GF-D8 (cell line): Measurements from ENCODE around the gene SKI.

Experiments used
- DNase-seq: peaks from one replicate; lab custom pipeline; 2025; lab: John Stamatoyannopoulos, UW

The SKI gene

DNA sequence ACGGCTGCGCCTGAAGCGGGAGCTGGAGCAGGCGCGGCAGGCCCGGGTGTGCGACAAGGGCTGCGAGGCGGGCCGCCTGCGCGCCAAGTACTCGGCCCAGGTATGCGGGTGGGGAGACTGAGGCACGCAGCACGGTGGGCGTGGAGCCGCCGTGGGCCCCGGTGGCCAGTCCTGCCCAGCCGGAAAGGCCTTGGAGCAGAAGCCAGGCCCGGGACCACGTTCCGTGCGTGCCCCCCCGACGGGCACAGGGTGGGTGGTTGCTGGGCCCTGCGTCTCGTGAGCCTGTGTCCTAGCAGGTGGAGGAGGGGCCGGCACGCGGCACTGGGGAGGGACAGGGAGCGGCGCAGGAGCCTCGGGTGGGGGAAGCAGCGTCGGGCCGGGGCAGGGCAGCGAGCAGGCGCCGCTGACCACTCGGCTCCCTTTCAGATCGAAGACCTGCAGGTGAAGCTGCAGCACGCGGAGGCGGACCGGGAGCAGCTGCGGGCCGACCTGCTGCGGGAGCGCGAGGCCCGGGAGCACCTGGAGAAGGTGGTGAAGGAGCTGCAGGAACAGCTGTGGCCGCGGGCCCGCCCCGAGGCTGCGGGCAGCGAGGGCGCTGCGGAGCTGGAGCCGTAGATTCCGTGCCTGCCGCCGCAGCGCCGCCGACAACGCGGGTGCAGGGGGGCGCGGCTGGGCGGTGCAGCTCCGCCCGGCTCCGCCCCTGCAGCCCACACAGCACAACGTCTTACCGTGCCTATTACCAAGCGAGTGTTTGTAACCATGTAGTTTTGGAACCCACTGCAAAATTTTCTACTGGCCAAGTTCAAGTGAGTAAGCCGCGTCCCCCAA lies 78.2 kb downstream of the SKI start:
- no peak for DNase-seq

- no peak for DNase-seq
Measured at GRCh38 chr1:2307064-2307605, 79.0 kb downstream of the SKI start.

DNA sequence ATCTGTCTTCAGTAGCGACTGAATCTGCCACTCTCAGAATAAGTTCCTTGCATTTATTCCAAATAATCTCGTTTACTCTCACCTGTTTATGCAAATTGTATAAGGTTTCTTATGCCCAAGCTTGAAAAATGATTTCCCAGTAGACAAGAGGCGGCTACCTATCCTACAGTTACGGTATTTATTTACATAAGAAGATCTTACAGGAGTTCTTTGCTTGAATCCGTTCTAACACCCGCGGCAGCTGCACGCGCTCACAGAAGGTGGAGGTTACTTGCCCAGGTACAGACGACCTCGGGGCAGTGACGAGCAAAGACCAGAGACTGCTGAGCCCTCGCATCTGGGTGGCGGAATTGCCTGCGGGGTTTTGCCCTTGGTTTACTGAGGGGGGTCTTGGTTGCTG lies 79.9 kb downstream of the SKI start:
- DNase-seq, result no peak

DNA sequence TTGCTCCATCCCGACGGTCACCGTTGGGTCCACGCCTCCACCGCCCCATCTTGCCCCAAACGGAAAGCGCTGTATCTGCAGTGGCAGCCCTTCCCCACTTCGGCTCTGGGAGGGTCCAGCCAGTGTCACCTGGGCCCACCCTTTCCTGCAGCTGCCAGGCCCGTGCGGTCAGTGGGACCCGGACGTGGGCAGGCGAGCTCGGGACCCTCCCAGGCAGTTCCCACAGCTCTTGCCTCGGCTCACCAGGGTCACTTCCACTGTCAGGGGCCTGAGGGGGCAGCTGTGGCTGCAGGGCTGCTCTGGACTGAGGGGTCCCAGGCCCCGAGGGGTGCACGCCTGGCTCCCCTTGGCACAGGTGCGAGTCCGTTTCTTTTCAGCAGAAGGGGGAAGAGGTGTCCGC lies 80.7 kb downstream of the SKI start:
- no peak for DNase-seq

- DNase-seq, result no peak
Measured at GRCh38 chr1:2310332-2311183, 82.4 kb downstream of the SKI start.

- DNase-seq, result no peak
Measured at GRCh38 chr1:2311184-2312032, 83.3 kb downstream of the SKI start.

- DNase-seq, result no peak
Measured at GRCh38 chr1:2312160-2312514, 84.0 kb downstream of the SKI start.

DNA sequence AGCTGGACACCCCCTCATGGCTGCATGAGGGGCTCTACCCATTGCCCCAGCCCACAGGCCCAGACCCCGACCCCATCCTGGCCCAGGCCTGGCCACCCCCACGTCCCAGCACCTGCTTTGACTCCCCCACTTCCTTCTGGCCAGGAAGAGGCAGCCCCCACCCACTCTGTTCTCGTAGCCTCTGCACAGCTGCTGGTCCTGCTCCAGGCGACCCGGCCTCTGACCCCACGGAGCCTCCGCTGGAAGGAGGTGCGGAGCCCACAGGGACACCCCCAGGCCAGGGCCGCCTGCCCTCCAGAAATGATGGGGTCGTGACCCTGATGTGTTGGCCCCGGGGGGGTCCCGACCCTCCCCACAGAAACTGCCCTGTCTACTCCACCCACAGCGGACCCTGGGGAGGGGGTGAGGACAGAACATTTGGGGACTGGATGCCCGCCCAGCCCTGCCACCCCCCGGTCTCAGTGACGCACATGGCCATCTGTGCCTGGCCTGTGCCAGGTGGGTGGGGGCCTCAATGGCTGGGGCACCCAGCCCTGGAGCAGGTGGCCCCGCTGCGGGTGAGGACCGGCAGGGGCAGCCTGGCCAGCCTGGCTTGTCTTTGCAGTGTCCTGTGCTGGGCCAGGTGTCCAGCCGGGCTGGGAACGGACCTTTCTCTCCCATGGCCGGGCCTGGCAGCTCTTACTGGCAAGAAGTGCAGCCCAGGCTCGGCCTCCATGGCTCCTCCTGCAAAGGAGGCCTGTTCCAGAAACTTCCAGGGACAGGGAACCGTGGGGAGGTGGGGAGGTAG lies 84.6 kb downstream of the SKI start:
- no peak for DNase-seq

DNA sequence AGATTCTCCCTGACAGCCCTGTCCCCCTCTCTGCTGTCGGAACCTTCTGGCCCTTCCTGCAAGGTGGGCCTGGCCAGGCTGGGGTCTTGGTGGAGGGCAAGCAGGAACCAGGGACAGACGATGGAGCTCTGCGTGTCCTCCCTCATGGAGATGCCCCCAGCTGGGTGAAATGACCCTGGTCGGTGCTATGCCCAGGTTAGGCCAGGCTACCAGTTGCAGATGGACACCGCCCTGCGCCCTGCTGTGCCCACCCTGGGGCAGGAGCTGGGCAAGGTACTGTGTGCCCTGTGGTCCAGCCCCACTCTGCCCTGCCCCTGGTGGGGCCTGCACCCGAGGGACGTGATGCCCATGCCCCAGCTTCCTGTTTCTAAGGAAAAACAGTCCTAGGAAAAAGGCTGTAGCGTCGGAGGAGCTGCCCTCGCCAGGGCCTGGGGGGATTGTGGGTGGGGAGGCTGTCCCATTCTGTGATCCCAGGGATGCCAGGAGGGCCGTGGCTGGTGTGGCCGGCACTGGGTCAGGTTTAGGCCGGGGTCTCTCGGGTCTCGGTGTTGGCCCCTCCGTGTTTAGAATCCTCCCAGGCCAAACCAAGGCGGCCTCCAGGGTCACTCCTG lies 85.6 kb downstream of the SKI start:
- no peak for DNase-seq

GRCh38 chr1:2314273-2314802 lies 86.2 kb downstream of the SKI start:
- no peak for DNase-seq

DNA sequence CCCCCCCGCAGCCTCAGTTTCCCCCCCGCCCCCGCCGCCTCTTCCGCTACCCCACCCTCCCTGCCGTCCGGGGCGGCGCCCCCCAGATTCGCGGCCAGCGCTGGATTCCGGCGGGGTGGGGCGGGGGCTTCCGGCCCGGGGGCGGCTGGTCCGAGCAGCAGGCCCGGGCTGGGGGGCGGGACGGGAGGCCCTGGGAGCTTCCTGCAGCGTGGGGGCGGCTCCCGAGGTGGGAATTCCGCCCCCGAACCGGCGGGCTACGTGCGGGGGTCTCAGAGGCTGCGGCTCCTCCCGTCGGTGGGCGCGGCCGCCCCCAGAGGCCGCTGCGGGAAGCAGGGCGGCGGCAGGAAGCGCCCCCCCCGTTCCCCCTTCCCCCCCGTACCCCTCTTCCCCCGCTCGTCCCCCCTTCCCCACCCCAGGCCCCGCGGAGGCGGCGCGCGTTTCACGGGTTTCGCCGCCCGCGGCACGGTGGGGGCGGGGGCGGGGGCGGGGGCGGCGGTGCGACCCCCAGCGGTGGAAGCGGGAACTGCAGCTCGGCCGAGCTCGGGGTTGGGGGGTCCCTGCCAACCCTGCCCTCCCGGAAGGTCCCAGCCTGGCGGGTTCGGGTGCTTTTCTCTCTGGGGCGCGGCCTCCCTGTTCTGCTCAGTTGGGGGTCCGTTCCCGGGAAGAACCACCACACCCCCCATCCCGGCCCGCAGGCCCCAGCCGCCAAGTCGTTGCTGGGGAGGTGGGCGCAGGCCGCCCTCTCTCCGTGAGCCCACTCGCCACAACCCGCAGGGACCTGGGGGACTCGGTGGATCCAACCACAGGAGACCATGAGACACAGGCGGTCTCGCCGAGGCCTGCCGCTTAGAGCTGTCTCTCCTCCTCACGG lies 86.9 kb downstream of the SKI start:
- DNase-seq, result no peak

- no peak for DNase-seq
Measured at GRCh38 chr1:2315674-2316450, 87.7 kb downstream of the SKI start.

DNA sequence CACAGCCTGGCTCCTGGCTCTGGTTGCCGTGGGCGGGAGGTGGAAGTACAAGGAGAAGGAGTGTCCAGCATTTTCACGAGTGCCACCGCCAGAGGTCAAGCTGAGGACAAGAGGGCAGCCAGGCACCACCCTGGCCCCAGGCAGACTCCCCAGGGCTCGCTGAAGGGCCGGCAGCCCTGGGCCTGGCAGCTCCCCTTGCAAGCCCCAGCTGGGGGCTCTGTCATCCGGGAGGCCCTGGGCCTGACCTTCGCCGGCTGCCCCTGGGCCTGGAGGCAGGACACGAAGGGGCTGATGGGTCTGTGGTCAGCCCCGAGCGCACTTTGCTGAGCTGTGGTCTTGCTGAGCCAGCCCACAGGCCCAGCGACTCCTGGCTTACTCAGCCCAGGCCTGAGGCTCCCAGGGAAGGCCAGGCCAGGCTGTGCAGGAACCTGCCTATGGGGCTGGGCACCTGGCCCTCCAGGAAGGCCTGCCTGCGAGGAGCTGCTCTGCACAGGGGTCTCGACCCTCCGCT lies 88.4 kb downstream of the SKI start:
- no peak for DNase-seq

- no peak for DNase-seq
Measured at GRCh38 chr1:2317230-2318065, 89.3 kb downstream of the SKI start.

DNA sequence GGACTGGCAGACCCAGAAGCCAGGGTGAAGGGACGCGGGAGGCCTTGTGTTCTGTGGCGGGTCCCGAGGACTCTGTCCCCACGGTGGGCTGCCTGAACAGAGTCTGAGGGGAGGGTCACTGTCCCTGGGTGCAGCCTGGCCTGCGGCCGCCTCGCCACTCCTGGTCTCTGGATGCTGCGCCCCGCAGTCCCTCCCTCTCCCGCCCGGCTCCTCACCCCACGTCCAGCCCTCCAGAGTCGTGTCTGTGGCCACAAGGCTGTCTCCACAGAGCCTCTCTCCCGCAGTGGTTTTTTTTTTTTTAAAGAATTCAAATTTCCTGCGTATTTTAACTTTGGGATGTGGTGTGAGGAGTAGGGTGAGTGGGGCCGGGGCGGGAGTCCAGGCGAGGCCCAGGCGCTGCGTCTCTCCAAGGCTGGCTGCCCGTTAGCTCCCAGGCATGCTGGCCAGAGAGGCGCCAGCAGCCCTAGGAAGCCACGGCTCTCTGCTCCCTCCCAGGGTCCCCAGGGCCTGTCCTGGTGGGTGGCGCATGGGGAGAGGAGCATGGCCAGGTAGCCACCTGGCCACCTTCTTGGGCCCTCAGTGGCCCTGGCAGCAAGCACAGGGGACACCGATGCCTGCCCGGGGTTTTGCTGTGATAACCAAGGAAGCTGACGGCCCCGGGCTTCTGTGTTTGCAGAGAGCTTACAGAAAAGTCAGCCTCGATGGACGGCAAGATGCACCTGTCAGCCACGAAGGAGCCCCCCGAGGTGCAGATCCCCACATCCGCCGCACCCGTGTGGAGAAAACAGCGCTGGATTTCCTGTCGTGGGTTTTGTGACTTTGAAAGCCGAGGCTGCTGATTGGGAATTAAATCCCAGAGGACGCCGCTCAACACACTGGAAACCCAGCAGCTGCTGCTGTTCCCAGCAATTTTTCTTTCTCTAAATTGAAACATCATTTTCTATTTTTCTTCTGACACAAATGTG lies 90.5 kb downstream of the SKI start:
- DNase-seq, result no peak

DNA sequence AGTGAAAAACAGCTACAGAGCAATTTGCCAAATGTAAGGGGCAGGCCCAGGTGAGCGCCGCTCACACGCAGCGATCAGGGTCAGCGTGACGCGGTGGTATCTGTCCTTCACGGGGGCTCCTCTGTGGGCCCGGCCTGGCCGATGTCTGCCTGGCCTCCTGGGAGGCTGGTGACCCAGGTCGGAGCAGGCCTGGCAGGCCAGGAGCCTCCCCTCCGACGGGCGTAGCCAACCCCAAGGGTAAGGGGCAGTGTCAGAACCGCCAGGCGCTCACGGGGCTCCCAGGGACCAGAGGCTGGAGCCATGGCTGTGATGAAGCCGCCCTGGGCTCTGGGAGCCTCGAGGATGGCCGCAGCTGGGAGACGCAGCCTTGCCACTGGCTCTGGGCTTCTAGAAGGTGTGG lies 91.2 kb downstream of the SKI start:
- DNase-seq, result no peak

DNA sequence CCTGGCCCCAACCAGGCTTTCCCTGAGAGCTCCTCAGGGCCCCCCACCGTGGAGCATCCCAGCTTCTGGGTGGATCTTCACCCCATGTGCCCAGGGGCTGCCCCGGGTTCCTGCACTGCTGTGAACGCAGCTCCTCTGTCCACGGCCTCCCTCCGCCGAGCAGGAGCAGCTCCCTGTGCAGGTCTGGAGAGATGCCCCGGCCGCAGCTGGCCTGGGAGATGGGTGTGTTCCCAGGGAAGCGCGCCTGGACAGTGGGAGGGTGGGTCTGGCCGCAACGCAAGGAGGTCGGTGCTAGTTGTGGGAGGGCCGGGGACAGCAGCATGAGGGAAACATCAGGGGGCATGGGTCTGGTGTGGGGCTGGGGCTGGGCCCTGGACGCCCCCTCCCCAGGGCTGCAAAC lies 91.9 kb downstream of the SKI start:
- DNase-seq, result no peak
